GM23248 (cell line): ENCODE results near the gene ZNF593OS. TPM values are rescaled to one million over a fixed set of nuclear protein-coding genes. Genes with fewer than 3 reads are reported as not detected.

ENCODE experiments used
- DNase-seq: peaks from one replicate; pipeline ENCODE4 v3.0.0-alpha.2; 2015
- H2AFZ ChIP-seq: fragments of 200-600 bp; sonication (generic); 2 replicates; pipeline ENCODE4 v1.6.1; 2016; ENCODE audit warnings: antibody characterized with exemption
- H3F3A ChIP-seq: fragments of 200-600 bp; sonication (generic); 2 replicates; pipeline ENCODE4 v1.6.1; 2016; ENCODE audit warnings: mild to moderate bottlenecking, antibody characterized with exemption, mixed run types; ENCODE audit not compliant: insufficient read depth
- H3K27ac ChIP-seq: fragments of 200-600 bp; sonication (generic); 2 replicates; pipeline ENCODE4 v1.5.1; 2016; ENCODE audit warnings: mild to moderate bottlenecking
- H3K27me3 ChIP-seq: fragments of 200-600 bp; sonication (generic); replicated peaks from 2 replicates; pipeline ENCODE4 v1.6.1; 2016; ENCODE audit warnings: mild to moderate bottlenecking; ENCODE audit not compliant: insufficient read depth
- H3K36me3 ChIP-seq: fragments of 200-600 bp; sonication (generic); 2 replicates; pipeline ENCODE4 v1.6.1; 2016; ENCODE audit warnings: low read depth, mild to moderate bottlenecking
- H3K4me1 ChIP-seq: fragments of 200-600 bp; sonication (generic); 2 replicates; pipeline ENCODE4 v1.6.1; 2016; ENCODE audit warnings: mild to moderate bottlenecking; ENCODE audit not compliant: insufficient read depth
- H3K4me2 ChIP-seq: fragments of 200-600 bp; sonication (generic); one replicate; pipeline ENCODE4 v1.6.1; 2016; ENCODE audit warnings: mild to moderate bottlenecking; ENCODE audit not compliant: unreplicated experiment
- H3K4me3 ChIP-seq: fragments of 200-600 bp; sonication (generic); 2 replicates; pipeline ENCODE4 v1.5.1; 2016; ENCODE audit warnings: mild to moderate bottlenecking
- H3K79me2 ChIP-seq: fragments of 200-600 bp; sonication (generic); 2 replicates; pipeline ENCODE4 v1.6.1; 2016; ENCODE audit warnings: mild to moderate bottlenecking; ENCODE audit not compliant: insufficient read depth
- H3K9ac ChIP-seq: fragments of 200-600 bp; sonication (generic); 2 replicates; pipeline ENCODE4 v1.6.1; 2016; ENCODE audit warnings: mild to moderate bottlenecking
- H3K9me2 ChIP-seq: fragments of 200-600 bp; sonication (generic); 2 replicates; pipeline ENCODE4 v1.6.1; 2016; ENCODE audit warnings: mixed run types, mild to moderate bottlenecking, moderate library complexity; ENCODE audit not compliant: insufficient read depth
- H3K9me3 ChIP-seq: fragments of 200-600 bp; sonication (generic); one replicate; pipeline ENCODE4 v1.6.1; 2017; ENCODE audit warnings: low read depth
- H4K20me1 ChIP-seq: fragments of 200-600 bp; sonication (generic); 2 replicates; pipeline ENCODE4 v1.6.0; 2016; ENCODE audit not compliant: insufficient read depth
- EZH2 ChIP-seq: fragments of 200-600 bp; sonication (generic); IDR thresholded peaks from 2 replicates; pipeline ENCODE4 v1.6.1; 2018; ENCODE audit warnings: antibody characterized with exemption, mild to moderate bottlenecking; ENCODE audit not compliant: insufficient read depth, poor library complexity, severe bottlenecking
- EZH2phosphoT487 ChIP-seq: fragments of 200-600 bp; sonication (generic); IDR thresholded peaks from 2 replicates; pipeline ENCODE4 v1.6.1; 2018; ENCODE audit warnings: antibody characterized with exemption, moderate library complexity, mild to moderate bottlenecking, low read depth; ENCODE audit not compliant: insufficient read depth
- WGBS, 2 experiments: methylation state at CpG; one replicate each; pipeline ENCODE4 v1.1.6; 2015 to 2017; ENCODE audit warnings: low lambda C conversion rate in 2 of 2, low coverage in 1 of 2; ENCODE audit errors: missing lambda C conversion rate in 2 of 2; 5-methylcytosine and 5-hydroxymethylcytosine counted together
- in situ Hi-C: fragments of 300-500 bp; cut with MboI; formaldehyde crosslinking; loops from 2 replicates; pipeline ENCODE4 v1.15.0; 2020
- polyA plus RNA-seq: library from polyadenylated mRNA; unstranded; fragments of >200 nt; fragmentation: Nextera tagmentation; extraction: Ambion mirVana; gene quantifications from 2 replicates; pipeline ENCODE4 v1.2.1, GENCODE V29; 2016
- total RNA-seq: library from RNA; depleted of rRNA; stranded (reverse); fragments of >200 nt; shearing (Covaris generic); gene quantifications from 2 replicates; pipeline ENCODE4 v1.2.3, GENCODE V29; 2014; rRNA removed

The ZNF593OS gene
- total and polyA plus RNA-seq, 2 experiments from 2014 or later, result 0.85 TPM; not detected in 1

- 74 to 75% methylated on average over 9 of the region's 9 CpGs for whole genome bisulfite sequencing, 2 experiments
- H3K79me2 ChIP-seq, result peaks cover 3% of the 10 kb centered on the region; the same call in 1 of the 2 replicates
- H2AFZ ChIP-seq, result no peak overlapping the region
- no peak overlapping the region for H3K4me2 ChIP-seq
- TF ChIP-seq EZH2, result no peak
- no peak for TF ChIP-seq EZH2phosphoT487
- peaks cover 10% of the 10 kb centered on the region; the same call in 1 of the 2 replicates for H3K36me3 ChIP-seq
- peaks cover 13% of the 10 kb centered on the region for H3K4me1 ChIP-seq
- H3K4me3 ChIP-seq, result no peak overlapping the region
- DNase-seq, result no peak
- H4K20me1 ChIP-seq, result no peaks in the 10 kb centered on the region
- peaks cover 22% of the 10 kb centered on the region for H3F3A ChIP-seq
- no peaks in the 10 kb centered on the region for H3K27me3 ChIP-seq
- no peak overlapping the region for H3K27ac ChIP-seq
- H3K9me2 ChIP-seq, result no peaks in the 10 kb centered on the region
- in situ Hi-C loops, result no loop called here
- no peaks in the 10 kb centered on the region for H3K9me3 ChIP-seq
- no peak overlapping the region for H3K9ac ChIP-seq
These were observed 51.6 kb downstream of the ZNF593OS start for GRCh38 chr1:26119892-26120608.

Other genes starting within 250 kb of the ZNF593OS start
- 10.7 and 11.9 TPM in 2 replicates for gene PAFAH2, start 173.8 kb downstream of the ZNF593OS start, total RNA-seq
- gene PAFAH2, start 173.8 kb downstream of the ZNF593OS start, polyA plus RNA-seq, result 9.5 and 10.0 TPM in 2 replicates
- gene EXTL1, start 150.1 kb downstream of the ZNF593OS start, total RNA-seq, result 3.4 and 5.5 TPM in 2 replicates
- gene EXTL1, start 150.1 kb downstream of the ZNF593OS start, polyA plus RNA-seq, result 5.9 and 6.4 TPM in 2 replicates
- gene SLC30A2, start 125.7 kb downstream of the ZNF593OS start, total RNA-seq, result not detected in 2 replicates
- 0.14 TPM in 1 of 2 replicates, not detected in the other for gene SLC30A2, start 125.7 kb downstream of the ZNF593OS start, polyA plus RNA-seq
- gene TRIM63, start 104.2 kb downstream of the ZNF593OS start, total RNA-seq, result not detected in 2 replicates
- gene TRIM63, start 104.2 kb downstream of the ZNF593OS start, polyA plus RNA-seq, result not detected in 2 replicates
- gene PDIK1L, start 60.0 kb downstream of the ZNF593OS start, total RNA-seq, result 6.6 and 6.8 TPM in 2 replicates
- gene PDIK1L, start 60.0 kb downstream of the ZNF593OS start, polyA plus RNA-seq, result 2.9 and 3.5 TPM in 2 replicates
- 0.63 TPM in 1 of 2 replicates, not detected in the other for gene FAM110D, start 12.8 kb downstream of the ZNF593OS start, total RNA-seq
- gene FAM110D, start 12.8 kb downstream of the ZNF593OS start, polyA plus RNA-seq, result not detected in 2 replicates
- not detected in 2 replicates for gene C1orf232, start 2.9 kb downstream of the ZNF593OS start, total RNA-seq
- not detected in 2 replicates for gene C1orf232, start 2.9 kb downstream of the ZNF593OS start, polyA plus RNA-seq
- gene ZNF593, start 1.9 kb downstream of the ZNF593OS start, total RNA-seq, result 8.2 and 25.0 TPM in 2 replicates
- 61.2 and 65.8 TPM in 2 replicates for gene ZNF593, start 1.9 kb downstream of the ZNF593OS start, polyA plus RNA-seq
- 0.51 TPM in 1 of 2 replicates, not detected in the other for gene CNKSR1, start 5.7 kb upstream of the ZNF593OS start, total RNA-seq
- 0.10 TPM in 1 of 2 replicates, not detected in the other for gene CNKSR1, start 5.7 kb upstream of the ZNF593OS start, polyA plus RNA-seq
- not detected in 2 replicates for gene CATSPER4, start 18.8 kb upstream of the ZNF593OS start, total RNA-seq
- not detected in 2 replicates for gene CATSPER4, start 18.8 kb upstream of the ZNF593OS start, polyA plus RNA-seq
- 6.2 TPM in 2 replicates for gene CEP85, start 62.4 kb upstream of the ZNF593OS start, total RNA-seq
- 4.6 and 5.0 TPM in 2 replicates for gene CEP85, start 62.4 kb upstream of the ZNF593OS start, polyA plus RNA-seq
- gene SH3BGRL3, start 108.3 kb upstream of the ZNF593OS start, total RNA-seq, result 212 and 240 TPM in 2 replicates
- 2,795 and 2,825 TPM in 2 replicates for gene SH3BGRL3, start 108.3 kb upstream of the ZNF593OS start, polyA plus RNA-seq
- 4.8 and 5.8 TPM in 2 replicates for gene UBXN11, start 134.8 kb upstream of the ZNF593OS start, total RNA-seq
- 11.1 and 12.7 TPM in 2 replicates for gene UBXN11, start 134.8 kb upstream of the ZNF593OS start, polyA plus RNA-seq
- gene CD52, start 146.1 kb upstream of the ZNF593OS start, total RNA-seq, result not detected in 2 replicates
- not detected in 2 replicates for gene CD52, start 146.1 kb upstream of the ZNF593OS start, polyA plus RNA-seq
- gene CRYBG2, start 182.3 kb upstream of the ZNF593OS start, total RNA-seq, result not detected in 2 replicates
- gene CRYBG2, start 182.3 kb upstream of the ZNF593OS start, polyA plus RNA-seq, result not detected in 2 replicates
- gene ZNF683, start 200.9 kb upstream of the ZNF593OS start, total RNA-seq, result not detected in 2 replicates
- gene ZNF683, start 200.9 kb upstream of the ZNF593OS start, polyA plus RNA-seq, result not detected in 2 replicates
- gene LIN28A, start 239.0 kb upstream of the ZNF593OS start, total RNA-seq, result not detected in 2 replicates
- gene LIN28A, start 239.0 kb upstream of the ZNF593OS start, polyA plus RNA-seq, result 0.14 and 0.15 TPM in 2 replicates